ACC112 (cell line): ENCODE measurements around the gene NLRP2B.
"Not testable (repeated sequence)": the region's sequence is repeated elsewhere in the genome, so short reads cannot be mapped to it uniquely, and the experiment has no call there.

Experiments
- H2AFZ ChIP-seq: fragments of 200-600 bp; sonication (generic); one replicate; pipeline ENCODE4 v1.6.0; 2017; ENCODE audit warnings: antibody characterized with exemption, low read length; ENCODE audit not compliant: unreplicated experiment
- H3K27ac ChIP-seq: fragments of 200-600 bp; sonication (generic); 2 replicates; pipeline ENCODE4 v1.5.1; 2014; ENCODE audit warnings: low read depth, mild to moderate bottlenecking, antibody characterized with exemption, low read length, moderate library complexity
- H3K27me3 ChIP-seq: fragments of 200-600 bp; sonication (generic); 2 replicates; pipeline ENCODE4 v1.6.1; 2014; ENCODE audit warnings: mild to moderate bottlenecking, antibody characterized with exemption, low read length, moderate library complexity, mixed read lengths; ENCODE audit not compliant: insufficient read depth
- H3K36me3 ChIP-seq: fragments of 200-600 bp; sonication (generic); 2 replicates; pipeline ENCODE4 v1.6.1; 2016; ENCODE audit warnings: mild to moderate bottlenecking, antibody characterized with exemption, low read length, moderate library complexity, mixed read lengths; ENCODE audit not compliant: insufficient read depth
- H3K4me1 ChIP-seq: fragments of 200-600 bp; sonication (generic); one replicate; pipeline ENCODE4 v1.6.1; 2016; ENCODE audit warnings: low read length, mixed read lengths; ENCODE audit not compliant: insufficient read depth, unreplicated experiment, control insufficient read depth
- H3K4me3 ChIP-seq: fragments of 200-600 bp; sonication (generic); 2 replicates; pipeline ENCODE4 v1.5.1; 2014; ENCODE audit warnings: mild to moderate bottlenecking, low read depth, low read length
- H3K79me2 ChIP-seq: fragments of 200-600 bp; sonication (generic); one replicate; pipeline ENCODE4 v1.6.0; 2016; ENCODE audit warnings: low read length; ENCODE audit not compliant: control insufficient read depth, unreplicated experiment, insufficient read depth

The NLRP2B gene

GRCh38 chrX:57651169-57651919 is 28.7 kb downstream of the NLRP2B start:
- no peaks in the 10 kb centered on the region for H3K4me1 ChIP-seq
- H3K27me3 ChIP-seq, result no peaks in the 10 kb centered on the region
- H3K79me2 ChIP-seq, result no peaks in the 10 kb centered on the region
- no peak overlapping the region for H3K27ac ChIP-seq
- H3K36me3 ChIP-seq, result no peaks in the 10 kb centered on the region
- H3K4me3 ChIP-seq, result no peak overlapping the region
- H2AFZ ChIP-seq, result no peak overlapping the region

- no peak overlapping the region for H3K4me3 ChIP-seq
- no peak overlapping the region for H2AFZ ChIP-seq
- no peaks in the 10 kb centered on the region for H3K36me3 ChIP-seq
- no peak overlapping the region for H3K27ac ChIP-seq
- no peaks in the 10 kb centered on the region for H3K4me1 ChIP-seq
- no peaks in the 10 kb centered on the region for H3K79me2 ChIP-seq
- H3K27me3 ChIP-seq, result no peaks in the 10 kb centered on the region
Measured at GRCh38 chrX:57647020-57647419, 33.0 kb downstream of the NLRP2B start.

- Histone ChIP-seq H3K4me3 (no peak overlapping the region), H3K36me3 (no peaks in the 10 kb centered on the region), H3K27me3 (no peaks in the 10 kb centered on the region), H3K79me2 (no peaks in the 10 kb centered on the region), H3K27ac (peak overlapping the region; percentile 43), H3K4me1 (no peaks in the 10 kb centered on the region), H2AFZ (no peak overlapping the region)
Measured at GRCh38 chrX:57643698-57644097, 36.4 kb downstream of the NLRP2B start.

GRCh38 chrX:57641338-57641737 is 38.7 kb downstream of the NLRP2B start:
- H3K27ac ChIP-seq, result no peak overlapping the region
- no peaks in the 10 kb centered on the region for H3K27me3 ChIP-seq
- H3K4me1 ChIP-seq, result no peaks in the 10 kb centered on the region
- no peak overlapping the region for H3K4me3 ChIP-seq
- H2AFZ ChIP-seq, result no peak overlapping the region
- H3K79me2 ChIP-seq, result no peaks in the 10 kb centered on the region
- H3K36me3 ChIP-seq, result no peaks in the 10 kb centered on the region

DNA sequence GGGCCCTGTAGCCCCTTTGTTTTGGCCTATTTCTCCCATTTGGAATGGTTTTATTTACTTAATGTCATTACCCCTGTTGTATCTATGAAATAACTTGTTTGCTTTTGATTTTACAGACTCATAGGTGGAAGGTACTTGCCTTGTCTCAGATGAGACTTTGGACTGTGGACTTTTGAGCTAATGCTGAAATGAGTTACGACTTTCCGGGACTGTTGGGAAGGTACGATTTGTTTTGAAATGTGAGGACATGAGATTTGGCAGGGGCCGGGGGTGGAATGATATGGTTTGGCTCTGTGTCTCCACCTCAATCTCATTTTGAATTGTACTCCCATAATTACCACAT is 39.4 kb downstream of the NLRP2B start:
- H3K27ac ChIP-seq, result no peak overlapping the region
- no peaks in the 10 kb centered on the region for H3K36me3 ChIP-seq
- H3K27me3 ChIP-seq, result no peaks in the 10 kb centered on the region
- no peaks in the 10 kb centered on the region for H3K79me2 ChIP-seq
- H3K4me1 ChIP-seq, result no peaks in the 10 kb centered on the region
- no peak overlapping the region for H3K4me3 ChIP-seq
- no peak overlapping the region for H2AFZ ChIP-seq

- H3K4me1 ChIP-seq, H3K27ac ChIP-seq, H3K27me3 ChIP-seq, H3K36me3 ChIP-seq, H3K79me2 ChIP-seq, H3K4me3 ChIP-seq, H2AFZ ChIP-seq: not testable (repeated sequence)
Measured at GRCh38 chrX:57629438-57629837, 50.6 kb downstream of the NLRP2B start.
